Loucy (cell line): ENCODE measurements around the gene MT1E.

ENCODE experiments used
- CTCF ChIP-seq: fragments of 200-600 bp; sonication (generic); conservative IDR thresholded peaks from 2 replicates; pipeline ENCODE4 v1.5.1; 2014; ENCODE audit warnings: mild to moderate bottlenecking, antibody characterized with exemption, low read length
- EZH2phosphoT487 ChIP-seq: fragments of 200-600 bp; IDR thresholded peaks from 2 replicates; pipeline ENCODE4 v1.6.1; 2018; ENCODE audit warnings: antibody characterized with exemption, mild to moderate bottlenecking, moderate library complexity, borderline replicate concordance

GRCh38 chr16:56616608-56617211 is 8.9 kb upstream of the MT1E start:
- TF ChIP-seq EZH2phosphoT487 = no peak
- TF ChIP-seq CTCF = no peak
